Ammon's horn (tissue), 1 donor: ENCODE measurements around the gene TCF23.
"Not testable (repeated sequence)": the region's sequence is repeated elsewhere in the genome, so short reads cannot be mapped to it uniquely, and the experiment has no call there.

Experiments
- DNase-seq: peaks from one replicate; pipeline ENCODE4 v3.0.0-alpha.2; 2016; ENCODE audit warnings: low spot score

The TCF23 gene

GRCh38 chr2:27191070-27191829, 42.4 kb downstream of the TCF23 start:
- peak; percentile 64 for DNase-seq

DNA sequence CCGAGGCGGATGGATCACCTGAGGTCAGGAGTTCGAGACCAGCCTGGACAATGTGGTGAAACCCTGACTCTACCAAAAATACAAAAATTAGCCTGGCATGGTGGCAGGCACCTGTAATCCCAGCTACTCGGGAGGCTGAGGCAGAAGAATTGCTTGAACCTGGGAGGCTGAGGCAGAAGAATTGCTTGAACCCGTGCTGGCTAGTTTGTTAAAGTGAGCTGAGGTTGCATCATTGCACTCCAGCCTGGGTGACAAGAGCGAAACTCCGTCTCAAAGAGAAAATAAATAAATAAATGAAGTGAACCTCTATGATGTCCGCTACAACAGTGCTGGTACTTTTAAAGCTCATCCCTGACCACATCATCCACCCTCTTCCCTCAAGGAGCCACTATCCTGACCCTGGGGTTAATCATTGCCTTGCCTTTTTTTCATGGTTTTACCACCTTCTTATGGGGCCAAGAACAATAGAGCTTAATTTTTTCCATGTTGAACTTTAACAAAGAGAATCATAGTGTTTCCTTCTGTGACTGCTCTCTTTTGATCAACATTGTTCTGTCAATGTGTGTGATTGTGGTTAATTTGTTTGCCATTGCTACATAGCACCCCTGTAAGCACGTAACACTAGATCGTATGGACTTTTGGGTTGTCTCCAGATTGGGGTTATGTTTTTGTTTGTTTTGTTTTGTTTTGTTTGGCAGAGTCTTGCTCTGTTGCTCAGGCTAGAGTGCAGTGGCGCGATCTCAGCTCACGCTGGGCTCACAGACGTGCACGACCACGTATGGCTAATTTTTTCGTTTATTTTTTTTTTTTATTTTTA, 45.9 kb downstream of the TCF23 start:
- DNase-seq = no peak

GRCh38 chr2:27195799-27196198, 47.0 kb downstream of the TCF23 start:
- DNase-seq = not testable (repeated sequence)

- not testable (repeated sequence) for DNase-seq
Measured at GRCh38 chr2:27198068-27198467, 49.3 kb downstream of the TCF23 start.

DNA sequence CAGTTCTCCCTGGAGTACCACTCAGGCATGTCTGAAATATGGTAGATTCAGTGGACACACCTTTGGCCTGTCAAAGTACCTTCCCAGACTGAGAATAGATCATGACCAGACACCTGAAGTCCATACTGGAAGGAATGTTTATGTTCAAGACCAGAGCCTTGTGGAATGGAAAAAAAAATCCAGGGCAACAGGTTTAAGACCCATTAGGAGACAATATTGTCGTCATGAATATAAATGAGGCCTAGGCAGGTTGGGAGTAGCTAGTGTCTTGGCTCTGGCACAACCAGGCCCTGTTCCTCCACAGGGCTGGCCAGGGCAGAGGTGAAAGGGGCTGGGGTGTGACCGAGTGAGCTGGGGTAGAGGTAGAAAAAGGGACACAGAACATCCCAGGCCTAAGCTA, 49.8 kb downstream of the TCF23 start:
- no peak for DNase-seq

DNA sequence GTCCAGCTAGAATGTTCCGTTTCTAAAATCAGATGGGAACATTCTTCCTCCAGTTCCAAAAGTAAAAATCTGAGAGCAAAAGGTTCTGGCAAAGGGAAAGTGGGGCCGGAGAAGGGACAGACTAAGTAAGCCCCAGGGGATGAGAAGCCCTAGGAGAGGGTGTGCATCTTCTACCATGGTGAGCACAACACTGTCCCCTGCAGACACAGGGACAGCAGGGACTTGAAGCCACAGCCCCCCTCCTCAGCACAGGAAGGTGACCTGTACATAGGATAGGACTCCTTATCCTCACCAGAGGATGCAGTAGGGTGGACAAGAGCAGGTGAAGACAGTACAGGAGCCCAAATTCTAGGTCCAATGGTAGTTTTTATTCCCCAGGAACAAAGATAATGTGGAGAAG, 50.4 kb downstream of the TCF23 start:
- no peak for DNase-seq

- no peak for DNase-seq
Measured at GRCh38 chr2:27201675-27202074, 52.9 kb downstream of the TCF23 start.

GRCh38 chr2:27202854-27203253, 54.0 kb downstream of the TCF23 start:
- DNase-seq = peak; percentile 13

- no peak for DNase-seq
Measured at GRCh38 chr2:27203741-27204140, 54.9 kb downstream of the TCF23 start.

DNA sequence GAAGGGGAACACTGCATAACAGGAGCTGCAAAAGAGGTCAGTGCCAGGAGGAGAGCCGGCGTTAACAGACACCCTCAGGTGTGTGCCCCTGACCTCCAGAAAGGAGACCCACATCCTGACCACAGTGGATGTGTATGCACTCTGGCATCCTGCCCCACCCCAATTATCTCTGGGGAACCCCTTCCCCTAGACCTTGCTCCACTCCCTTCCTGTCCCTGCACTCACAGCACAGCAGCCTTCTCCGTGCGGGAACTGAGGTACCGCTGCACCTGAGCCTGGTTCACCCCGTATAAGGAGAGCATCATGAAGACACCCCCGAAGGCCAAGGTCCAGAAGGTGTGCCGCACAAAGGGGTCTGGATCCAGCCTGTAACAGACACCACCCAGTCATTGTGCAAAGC, 55.8 kb downstream of the TCF23 start:
- DNase-seq = no peak

DNA sequence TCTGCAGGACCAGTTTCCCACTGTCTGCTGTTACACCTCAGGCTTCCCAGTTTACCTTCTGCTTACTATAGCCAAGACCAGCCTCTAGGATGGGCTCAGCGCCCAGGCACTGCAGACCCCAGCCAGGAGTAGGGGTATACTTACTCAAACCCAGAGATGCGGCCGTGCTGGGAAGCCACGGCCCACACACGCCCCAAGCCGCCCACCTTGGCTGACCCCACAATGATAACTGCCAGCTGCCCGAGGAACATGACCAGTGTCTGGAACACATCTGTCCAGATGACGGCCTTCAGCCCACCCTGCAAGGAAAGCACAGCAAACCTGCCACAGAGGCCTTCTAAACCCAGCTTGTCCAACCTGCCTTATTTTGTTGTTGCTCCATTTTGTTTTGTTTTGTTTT, 56.4 kb downstream of the TCF23 start:
- no peak for DNase-seq

DNA sequence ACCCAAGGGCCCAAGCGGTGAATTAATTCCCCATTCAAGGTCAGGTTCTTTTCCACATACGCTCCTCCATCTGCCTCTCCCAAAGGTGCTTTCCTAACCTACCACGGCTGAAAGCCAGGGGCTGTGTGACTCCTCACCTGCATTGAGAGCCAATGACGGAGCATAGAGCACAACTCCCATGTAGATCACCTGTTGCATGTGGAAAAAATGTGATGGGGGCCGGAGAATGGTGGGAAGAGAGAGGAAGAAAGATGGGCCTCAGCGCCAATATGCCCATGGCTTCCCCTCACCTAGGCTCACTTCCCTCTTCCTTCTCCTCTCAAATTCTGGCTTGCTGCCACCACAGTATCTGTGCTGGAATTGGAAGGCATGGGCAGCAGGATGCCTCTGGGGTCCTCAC, 57.5 kb downstream of the TCF23 start:
- DNase-seq = no peak
